GM10847 (cell line): ENCODE data around the gene POU6F2.

Experiments used
- POLR2A ChIP-seq: IDR thresholded peaks from 2 replicates; pipeline ENCODE4 v1.6.1; 2011; ENCODE audit not compliant: insufficient read length; ENCODE audit errors: extremely low read depth

The POU6F2 gene

DNA sequence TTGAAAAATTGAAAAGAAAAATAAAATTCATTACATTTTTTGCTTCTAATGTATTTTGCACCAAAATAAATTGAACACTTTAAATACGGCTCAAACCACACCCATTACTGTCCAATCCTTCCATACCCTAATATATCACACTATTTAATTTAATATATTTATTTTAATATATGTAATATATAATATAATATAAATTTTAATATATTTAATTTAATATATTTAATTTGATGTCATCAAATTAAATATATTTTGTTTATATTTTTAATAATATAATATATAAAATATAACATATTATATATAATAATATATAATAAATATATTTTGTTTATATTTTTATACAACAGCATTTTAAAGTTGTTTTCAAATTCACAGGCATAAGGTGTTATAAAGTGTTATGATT is 15.7 kb upstream of the POU6F2 start:
- no peak for TF ChIP-seq POLR2A

DNA sequence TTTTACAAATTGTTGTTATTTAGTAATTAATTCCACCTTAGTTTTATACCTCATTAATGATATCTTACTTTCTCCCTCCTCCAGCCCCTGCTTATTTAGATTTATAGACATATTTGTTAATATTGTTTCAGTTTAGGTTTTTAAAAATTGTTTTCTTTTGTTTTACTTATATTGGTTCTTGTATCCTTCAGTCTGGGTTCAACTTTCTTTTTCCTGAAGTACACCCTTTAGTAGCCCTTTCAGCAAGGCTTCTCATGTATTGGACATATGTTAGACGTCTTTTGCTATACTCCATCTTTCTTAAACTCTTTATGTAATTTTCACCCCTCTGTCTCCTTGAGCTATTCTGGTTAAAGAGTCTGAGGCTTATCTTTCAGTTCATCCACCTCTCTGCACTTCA is 12.8 kb upstream of the POU6F2 start:
- TF ChIP-seq POLR2A: no peak

DNA sequence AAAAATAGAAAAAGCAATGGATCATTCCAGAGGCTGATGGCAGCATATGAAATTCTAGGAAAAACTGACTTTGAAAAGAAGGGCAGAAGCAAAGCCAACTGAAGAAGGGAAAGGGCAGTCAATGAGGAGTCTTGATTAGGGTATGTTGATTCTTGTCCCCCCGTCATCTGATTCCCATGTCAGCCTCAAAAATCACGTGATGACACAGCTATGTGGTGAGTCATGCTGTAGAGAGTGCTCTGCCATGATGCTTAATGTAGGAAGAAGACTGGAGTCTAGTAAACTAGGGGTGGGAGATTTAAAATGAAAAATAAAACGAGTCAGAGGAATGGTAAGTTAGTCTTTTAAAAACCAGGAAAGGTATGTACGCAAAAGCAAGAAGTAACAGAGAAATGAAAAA is 3.9 kb upstream of the POU6F2 start:
- TF ChIP-seq POLR2A: no peak

DNA sequence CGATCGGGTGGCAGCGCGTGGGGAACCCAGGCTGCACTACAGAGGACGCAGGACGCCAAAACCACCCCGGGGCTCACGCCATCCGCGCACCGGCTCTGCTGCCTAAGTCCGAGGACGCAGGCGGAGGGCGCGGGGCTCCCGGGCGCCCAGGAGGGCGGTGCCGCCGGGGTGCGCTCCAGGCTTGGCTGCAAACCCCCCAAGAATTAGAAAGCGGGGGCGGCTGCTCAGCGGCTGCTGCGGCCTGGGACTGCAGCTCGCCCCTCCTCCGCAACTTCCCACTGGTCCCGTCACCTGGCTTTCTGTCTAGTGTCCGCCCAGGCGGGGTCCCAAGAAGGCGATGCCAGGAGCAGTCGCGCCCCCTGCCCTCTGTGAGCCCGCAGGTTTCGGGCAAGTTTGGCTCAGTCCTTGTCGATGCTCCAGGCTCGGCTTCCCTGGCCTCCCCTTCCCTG is 1.7 kb upstream of the POU6F2 start:
- TF ChIP-seq POLR2A: no peak

DNA sequence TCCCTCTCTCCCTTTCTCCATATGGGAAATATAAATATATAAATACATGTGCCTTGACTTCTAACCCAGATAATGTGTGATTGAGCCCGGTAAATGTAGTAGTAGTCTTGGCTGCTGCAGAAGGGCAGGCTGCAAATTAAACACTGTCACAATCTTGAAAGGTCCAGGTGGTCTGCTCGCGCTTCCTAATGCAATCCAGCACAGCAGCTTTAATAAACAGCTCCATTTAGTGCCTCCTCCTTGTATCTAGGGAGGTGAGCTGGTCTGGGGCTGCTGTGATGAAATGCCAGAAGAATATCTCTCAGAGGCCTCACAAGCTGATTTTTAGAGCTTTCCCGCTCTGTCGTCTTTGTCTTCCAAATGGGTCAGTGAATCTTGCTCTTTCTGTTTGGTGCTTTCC is 782 bp downstream of the POU6F2 start:
- no peak for TF ChIP-seq POLR2A

DNA sequence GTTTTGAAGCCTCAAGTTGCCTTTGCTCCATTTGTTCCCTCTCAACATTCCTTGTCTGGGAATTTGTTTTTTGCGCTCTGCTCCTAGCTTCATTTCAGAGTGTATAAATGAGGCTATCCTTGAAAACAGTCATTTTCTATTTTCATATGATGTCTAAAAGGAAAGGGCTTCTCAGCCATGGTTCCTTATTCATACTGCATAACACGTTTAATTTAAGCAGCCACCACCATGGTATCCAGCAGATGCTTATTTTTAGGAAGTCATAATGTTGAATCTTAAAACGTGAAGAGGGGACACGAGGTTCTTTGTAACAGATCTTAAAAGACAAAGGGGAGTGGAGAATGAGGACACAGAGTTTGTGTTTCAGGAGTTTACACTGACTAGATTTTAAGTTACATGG is 14.5 kb downstream of the POU6F2 start:
- TF ChIP-seq POLR2A: no peak

DNA sequence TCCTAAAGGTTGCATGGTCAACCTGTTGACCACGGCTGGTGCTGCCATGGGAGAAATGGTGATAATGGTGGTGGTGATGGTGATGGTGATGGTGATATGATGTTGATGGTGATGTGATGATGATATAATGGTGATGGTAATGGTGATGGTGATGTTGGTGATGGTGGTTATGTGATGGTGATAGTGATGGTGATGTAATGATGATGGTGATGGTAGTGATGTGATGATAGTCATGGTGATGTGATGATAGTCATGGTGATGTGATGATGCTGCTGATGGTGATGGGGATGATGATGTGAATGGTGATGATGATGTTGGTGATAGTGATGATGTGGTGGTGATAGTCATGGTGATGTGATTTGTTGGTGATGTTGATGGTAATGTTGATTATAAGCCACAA is 23.9 kb downstream of the POU6F2 start:
- no peak for TF ChIP-seq POLR2A

DNA sequence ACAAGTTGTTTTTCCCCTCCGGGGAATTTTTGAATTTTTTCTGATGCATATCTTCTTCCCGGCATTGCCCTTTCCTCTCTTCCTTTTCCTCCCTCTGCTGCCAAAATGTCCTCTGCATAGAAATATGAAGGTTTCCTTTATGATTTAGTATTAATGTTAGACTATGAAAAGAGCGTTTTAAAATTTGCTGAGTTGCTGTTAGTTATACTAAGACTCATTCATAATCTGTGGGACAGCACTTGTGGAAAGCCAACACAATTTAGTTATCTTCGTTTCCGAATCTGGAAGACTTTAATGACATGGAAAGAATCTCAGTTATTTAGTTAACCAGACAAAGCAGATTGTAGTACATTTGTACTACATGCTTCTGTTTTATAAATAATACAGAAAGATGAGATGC is 25.0 kb downstream of the POU6F2 start:
- no peak for TF ChIP-seq POLR2A

DNA sequence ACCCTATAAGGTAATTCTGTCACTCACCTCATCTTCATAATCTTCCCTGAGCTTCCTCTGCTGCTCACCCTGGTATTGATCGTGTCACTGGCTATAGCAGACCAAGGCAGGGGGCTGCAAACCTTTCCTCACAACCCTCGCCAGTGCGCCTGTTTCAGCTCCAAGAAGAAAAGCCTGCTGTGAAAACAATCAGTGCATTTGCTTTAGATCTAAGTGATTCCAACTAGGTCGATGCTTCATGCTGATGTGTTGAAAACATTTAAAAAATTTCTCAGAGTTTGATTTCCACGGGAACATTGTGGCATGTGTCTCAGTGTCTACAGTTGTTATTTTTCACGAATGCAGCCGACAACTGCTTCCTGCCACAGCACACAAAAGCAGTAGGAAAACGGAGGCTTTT is 27.3 kb downstream of the POU6F2 start:
- no peak for TF ChIP-seq POLR2A

DNA sequence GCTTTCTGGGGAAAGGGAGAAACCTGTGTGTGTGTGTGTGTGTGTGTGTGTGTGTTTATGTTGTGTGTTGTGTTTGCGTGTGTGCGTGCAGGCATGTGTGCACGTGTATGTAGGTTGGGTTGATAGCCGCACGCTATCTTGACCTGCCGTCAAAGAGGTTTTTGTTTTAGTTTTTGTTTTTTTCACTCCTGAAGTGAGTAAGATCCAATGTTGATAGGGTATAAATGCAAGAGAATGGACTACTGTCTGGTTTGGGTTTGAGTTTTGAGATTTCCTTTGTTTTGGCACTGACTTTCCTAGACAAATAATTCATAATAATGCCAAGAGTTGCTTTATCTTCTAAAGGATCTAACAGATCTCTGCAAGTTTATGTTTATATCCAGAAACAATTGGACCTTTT is 27.8 kb downstream of the POU6F2 start:
- TF ChIP-seq POLR2A: no peak

DNA sequence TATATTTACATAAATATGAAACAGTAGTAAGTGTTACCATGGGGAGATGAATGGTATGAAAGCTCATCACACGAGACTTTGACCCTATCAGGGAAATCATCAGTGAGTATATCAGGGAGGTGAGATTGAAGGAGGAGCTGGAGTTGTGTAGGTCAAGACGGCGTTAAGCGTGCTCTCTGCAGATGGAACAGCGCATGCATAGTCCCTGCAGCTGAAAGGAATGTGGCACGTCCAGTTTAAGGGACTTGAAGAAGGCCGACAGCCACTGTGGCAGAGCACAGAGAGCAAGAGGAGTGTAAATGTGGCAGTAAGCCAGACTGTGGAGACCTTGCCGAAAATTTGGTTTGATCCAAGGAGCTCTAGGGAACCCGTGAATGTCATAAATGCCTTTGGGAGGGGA is 38.9 kb downstream of the POU6F2 start:
- TF ChIP-seq POLR2A: no peak

DNA sequence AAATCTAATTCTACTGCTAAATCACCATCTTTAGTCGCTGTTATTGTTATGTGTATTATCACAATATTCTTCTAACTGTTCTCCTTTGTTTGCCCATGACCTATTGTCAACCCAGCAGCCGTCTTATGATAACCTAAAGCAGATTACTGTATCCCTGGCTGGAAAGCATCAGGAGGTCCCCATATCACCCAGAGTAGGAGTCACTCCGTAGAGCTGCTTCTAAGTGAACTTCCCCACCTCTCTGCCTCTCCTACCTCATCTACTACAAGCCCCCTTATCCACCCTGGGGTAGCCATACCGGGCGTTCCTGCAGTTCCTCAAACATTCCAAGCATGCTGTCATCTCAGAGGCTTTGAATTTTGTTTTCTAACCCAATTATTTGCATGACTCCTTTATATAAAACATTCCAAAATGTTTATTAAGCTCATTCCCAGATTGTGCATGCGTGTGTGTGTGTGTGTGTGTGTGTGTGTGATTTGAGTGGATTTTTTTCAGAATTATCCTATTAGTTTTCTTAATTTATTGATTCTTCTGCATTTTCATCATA is 39.7 kb downstream of the POU6F2 start:
- TF ChIP-seq POLR2A: no peak

DNA sequence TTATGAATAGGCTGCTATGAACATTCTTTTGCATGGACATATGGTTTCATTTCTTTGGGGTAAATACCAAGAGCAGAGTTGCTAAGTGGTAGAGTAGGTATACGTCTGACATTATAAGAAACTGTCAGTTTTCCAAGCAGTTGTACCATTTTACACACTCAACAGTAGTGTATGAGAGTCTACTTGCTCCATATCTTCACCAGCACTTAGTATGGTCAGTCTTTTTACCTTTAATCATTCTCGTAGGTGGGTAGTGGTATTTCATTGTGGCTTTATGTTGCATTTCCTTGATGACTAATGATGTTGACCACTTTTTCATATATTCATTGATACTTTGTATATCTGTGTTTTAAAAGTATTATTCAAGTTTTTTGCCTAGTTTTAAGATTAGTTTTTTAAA is 45.1 kb downstream of the POU6F2 start:
- TF ChIP-seq POLR2A: no peak

DNA sequence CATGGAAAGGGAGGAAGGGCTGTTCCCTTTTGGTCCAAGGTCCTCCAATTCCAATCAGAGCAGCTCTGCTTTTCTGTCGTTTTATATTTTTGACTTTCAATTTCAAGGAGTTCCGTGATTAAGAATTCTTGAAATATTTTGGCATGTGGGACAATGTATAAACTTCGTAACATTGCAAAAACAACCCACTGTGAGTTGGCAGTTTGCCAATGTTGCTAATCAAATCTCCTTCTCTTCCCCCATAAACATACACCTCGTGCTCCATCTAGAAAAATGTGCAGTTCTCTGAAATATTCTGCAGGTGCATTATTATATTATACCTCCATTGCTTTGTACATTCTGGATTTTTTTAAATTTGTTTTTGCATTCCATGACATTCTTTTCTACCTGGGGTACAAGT is 49.8 kb downstream of the POU6F2 start:
- no peak for TF ChIP-seq POLR2A

DNA sequence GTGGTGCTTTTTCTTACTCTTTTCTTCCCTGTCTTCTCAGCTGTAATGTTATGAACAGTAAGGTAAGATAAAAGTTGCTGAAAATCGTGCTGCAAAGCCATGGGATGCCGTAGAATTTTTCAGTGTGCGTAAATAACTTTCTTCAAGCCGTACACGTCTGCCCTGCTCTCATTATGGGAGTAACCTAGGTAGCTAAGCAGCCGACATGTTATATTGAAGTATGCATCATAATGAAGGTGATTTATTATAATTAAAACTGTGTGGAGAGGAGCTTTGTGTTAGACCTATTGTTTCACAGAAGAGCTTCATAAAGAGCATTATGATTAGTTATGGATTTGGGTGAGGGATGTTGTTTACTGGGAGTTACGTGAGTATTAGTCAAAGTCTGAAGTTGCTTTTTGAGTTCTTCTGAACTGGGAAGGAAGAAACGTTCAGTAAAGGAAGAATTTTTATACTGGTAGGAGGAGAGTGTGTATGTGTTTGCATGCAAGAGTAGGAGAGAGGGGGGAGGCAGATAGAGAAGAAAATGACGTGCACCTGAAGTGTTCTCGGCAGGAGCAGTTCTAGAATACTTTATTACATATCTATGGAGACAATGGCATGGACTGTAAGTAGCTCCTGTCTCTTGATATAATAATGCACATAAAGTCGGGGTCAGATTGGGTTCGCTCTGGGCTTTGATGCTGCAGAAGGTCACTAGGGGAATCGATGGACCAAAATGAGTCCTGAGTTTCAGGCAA is 56.3 kb downstream of the POU6F2 start:
- no peak for TF ChIP-seq POLR2A

DNA sequence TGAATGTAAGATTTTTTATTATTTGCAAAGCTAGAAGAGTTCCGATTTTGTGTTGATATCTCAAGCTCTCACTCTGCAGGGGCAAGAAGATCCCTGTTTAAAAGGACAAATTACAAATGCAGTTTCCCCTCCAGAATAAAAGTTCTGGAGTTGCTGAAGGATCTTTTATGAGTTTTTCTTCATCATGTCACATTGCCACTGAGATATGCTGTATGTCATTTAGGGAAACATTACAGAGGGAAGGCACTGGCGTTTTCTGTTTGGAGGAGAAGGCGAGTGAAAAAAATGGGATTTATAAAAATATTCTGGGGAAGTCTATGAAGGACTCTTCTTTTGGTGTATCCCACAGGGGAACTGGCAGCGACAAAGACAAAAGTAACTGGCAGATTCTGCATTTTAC is 57.4 kb downstream of the POU6F2 start:
- no peak for TF ChIP-seq POLR2A

DNA sequence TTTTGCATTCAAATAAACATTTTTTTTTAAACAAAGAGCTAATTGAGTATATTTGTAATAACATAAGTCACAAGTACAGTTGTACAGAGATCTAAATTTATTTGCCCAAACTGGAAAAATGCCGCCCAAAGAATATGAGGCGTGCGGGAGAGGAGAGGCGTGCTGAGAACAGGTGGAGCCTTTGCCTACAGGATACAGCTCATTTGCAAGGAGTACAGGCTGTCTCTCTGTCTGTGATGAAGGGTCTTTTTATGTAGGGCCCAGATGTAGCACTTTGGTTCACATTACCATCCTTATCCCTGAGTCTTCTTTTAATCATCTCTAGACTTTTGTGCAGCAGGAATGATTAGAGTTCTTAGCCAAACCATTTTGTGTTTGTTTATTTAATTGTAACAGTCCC is 58.2 kb downstream of the POU6F2 start:
- no peak for TF ChIP-seq POLR2A
